Measurements from ENCODE around the gene IGSF6.

GRCh38 chr16:21666772-21667171 lies 14.4 kb upstream of the IGSF6 start:
- TF ChIP-seq POLR2A (IDR thresholded peaks at IDR 0.05; ENCODE audit: insufficient read depth in 1 of 2, low read depth in 2 of 2, low read length in 2 of 2) (no peak), ZKSCAN8 (CRISPR knock-in tag; IDR thresholded peaks at IDR 0.05; ENCODE audit: borderline replicate concordance) (no peak), FOXP1 (IDR thresholded peaks at IDR 0.05) (no peak), FOXP1 (CRISPR knock-in tag; IDR thresholded peaks at IDR 0.05) (no peak), ZBTB34 (CRISPR knock-in tag; IDR thresholded peaks at IDR 0.05) (no peak), ZNF850 (CRISPR knock-in tag; conservative IDR thresholded peaks at IDR 0.05) (no peak)
